ENCODE measurements around the gene CRCP.
"Not testable (repeated sequence)": the region's sequence is repeated elsewhere in the genome, so short reads cannot be mapped to it uniquely, and the experiment has no call there.

Gene CRCP

GRCh38 chr7:66114743-66115649 is at the start of gene CRCP:
TSS of gene CRCP (plus strand) at chr7:66114847. CDS start at chr7:66114963, 116 bp downstream.
- peak; percentile 76 to 77 for DNase-seq (ENCODE audit: low read depth in 2 of 2)

- no peak for DNase-seq (ENCODE audit: low read depth in 2 of 2)
Observed at GRCh38 chr7:66069732-66070131, 44.9 kb upstream of the CRCP start.

GRCh38 chr7:66070222-66070621 is 44.4 kb upstream of the CRCP start:
- DNase-seq (ENCODE audit: low read depth in 2 of 2) = no peak

GRCh38 chr7:66072208-66072607 is 42.4 kb upstream of the CRCP start:
- DNase-seq (ENCODE audit: low read depth in 2 of 2) = not testable (repeated sequence)

GRCh38 chr7:66075590-66076461 is 38.8 kb upstream of the CRCP start, which contains the start of gene ASL:
TSS of gene ASL (plus strand) at chr7:66075819. CDS start at chr7:66076082, 263 bp downstream.
- peak; percentile 82 for DNase-seq (ENCODE audit: low read depth in 2 of 2)

GRCh38 chr7:66076462-66077329 is 38.0 kb upstream of the CRCP start:
- DNase-seq (ENCODE audit: low read depth in 2 of 2) = no peak

- DNase-seq (ENCODE audit: low read depth in 2 of 2) = no peak
Observed at GRCh38 chr7:66078067-66078466, 36.6 kb upstream of the CRCP start.

- no peak for DNase-seq (ENCODE audit: low read depth in 2 of 2)
Observed at GRCh38 chr7:66082083-66082482, 32.6 kb upstream of the CRCP start.

- DNase-seq (ENCODE audit: low read depth in 2 of 2) = no peak
Observed at GRCh38 chr7:66082886-66083415, 31.7 kb upstream of the CRCP start.

- DNase-seq (ENCODE audit: low read depth in 2 of 2) = no peak
Observed at GRCh38 chr7:66083677-66084076, 31.0 kb upstream of the CRCP start.

GRCh38 chr7:66088861-66089838 is 25.5 kb upstream of the CRCP start:
- no peak for DNase-seq (ENCODE audit: low read depth in 2 of 2)

- no peak for DNase-seq (ENCODE audit: low read depth in 2 of 2)
Observed at GRCh38 chr7:66092654-66093053, 22.0 kb upstream of the CRCP start.

- DNase-seq (ENCODE audit: low read depth in 2 of 2) = no peak
Observed at GRCh38 chr7:66095010-66095409, 19.6 kb upstream of the CRCP start.

GRCh38 chr7:66099232-66099550 is 15.5 kb upstream of the CRCP start:
- no peak for DNase-seq (ENCODE audit: low read depth in 2 of 2)

GRCh38 chr7:66099551-66100407 is 14.9 kb upstream of the CRCP start:
- peak in 1 of 2 donors; percentile 4 for DNase-seq (ENCODE audit: low read depth in 2 of 2)

- no peak for DNase-seq (ENCODE audit: low read depth in 2 of 2)
Observed at GRCh38 chr7:66100408-66101050, 14.1 kb upstream of the CRCP start.

- DNase-seq (ENCODE audit: low read depth in 2 of 2) = not testable (repeated sequence)
Observed at GRCh38 chr7:66102168-66102567, 12.5 kb upstream of the CRCP start.

- not testable (repeated sequence) for DNase-seq (ENCODE audit: low read depth in 2 of 2)
Observed at GRCh38 chr7:66103994-66104393, 10.7 kb upstream of the CRCP start.

All from activated CD4-positive, alpha-beta T cell treated with anti-CD3 and anti-CD28 coated beads for 24 hours (primary cell).